Right renal cortex interstitium (tissue), 3 donors: Measurements from ENCODE around the gene RET. TPM values are rescaled to one million over a fixed set of nuclear protein-coding genes. Genes with fewer than 3 reads are reported as not detected.

Experiments used
- DNase-seq, 3 donors: peaks; one replicate each; pipeline ENCODE4 v3.0.0-alpha.2; 2013; ENCODE audit warnings: low read depth in 3 of 3, low spot score in 2 of 3
- polyA plus RNA-seq, 3 donors: library from polyadenylated mRNA; unstranded; fragments of 120-200 nt; gene quantifications; one replicate each; pipeline ENCODE4 v1.2.1, GENCODE V29; 2013; ENCODE audit not compliant: insufficient read length in 3 of 3

Gene RET
- polyA plus RNA-seq, 3 donors, result 19.4 to 22.7 (median 21.6) TPM

GRCh38 chr10:43060291-43060690 lies 16.6 kb upstream of the RET start:
- no peak for DNase-seq

GRCh38 chr10:43061331-43061730 lies 15.5 kb upstream of the RET start:
- no peak for DNase-seq

- no peak for DNase-seq
Observed at GRCh38 chr10:43061760-43062159, 15.1 kb upstream of the RET start.

GRCh38 chr10:43062402-43063160 lies 14.3 kb upstream of the RET start:
- no peak for DNase-seq

GRCh38 chr10:43064331-43065075 lies 12.4 kb upstream of the RET start:
- DNase-seq, result no peak

- DNase-seq, result no peak
Observed at GRCh38 chr10:43065234-43065633, 11.6 kb upstream of the RET start.

- no peak for DNase-seq
Observed at GRCh38 chr10:43065761-43066160, 11.1 kb upstream of the RET start.

GRCh38 chr10:43066481-43066880 lies 10.4 kb upstream of the RET start:
- no peak for DNase-seq

- no peak for DNase-seq
Observed at GRCh38 chr10:43067391-43068135, 9.3 kb upstream of the RET start.

- no peak for DNase-seq
Observed at GRCh38 chr10:43068136-43068395, 8.8 kb upstream of the RET start.

GRCh38 chr10:43068471-43069210 lies 8.2 kb upstream of the RET start:
- no peak for DNase-seq

GRCh38 chr10:43069211-43069515 lies 7.7 kb upstream of the RET start:
- DNase-seq, result no peak

- no peak for DNase-seq
Observed at GRCh38 chr10:43069579-43069978, 7.3 kb upstream of the RET start.

- DNase-seq, result no peak
Observed at GRCh38 chr10:43070121-43071085, 6.5 kb upstream of the RET start.

- no peak for DNase-seq
Observed at GRCh38 chr10:43071865-43072650, 4.8 kb upstream of the RET start.

GRCh38 chr10:43073191-43073590 lies 3.7 kb upstream of the RET start:
- no peak for DNase-seq

GRCh38 chr10:43073721-43074120 lies 3.1 kb upstream of the RET start:
- DNase-seq, result no peak

- DNase-seq, result no peak
Observed at GRCh38 chr10:43074409-43074808, 2.5 kb upstream of the RET start.

- no peak for DNase-seq
Observed at GRCh38 chr10:43074827-43075611, 1.9 kb upstream of the RET start.
